NB4 (cell line): ENCODE data around the gene KIAA1328.

Experiments
- MYC ChIP-seq: IDR thresholded peaks from 2 replicates; pipeline ENCODE4 v1.6.1; 2011; ENCODE audit warnings: low read depth, low read length
- POLR2A ChIP-seq: IDR thresholded peaks from 2 replicates; pipeline ENCODE4 v1.6.1; 2011; ENCODE audit warnings: mild to moderate bottlenecking; ENCODE audit not compliant: insufficient read length; ENCODE audit errors: extremely low read depth
- TF ChIP-seq, protein P1 (sequence below): IDR thresholded peaks from one replicate; pipeline ENCODE4 v1.5.1; 2012; ENCODE audit warnings: low read depth, low read length
- TF ChIP-seq, protein P2 (sequence below): IDR thresholded peaks from 2 replicates; pipeline ENCODE4 v1.6.1; 2011; ENCODE audit warnings: low read depth, low read length

DNA sequence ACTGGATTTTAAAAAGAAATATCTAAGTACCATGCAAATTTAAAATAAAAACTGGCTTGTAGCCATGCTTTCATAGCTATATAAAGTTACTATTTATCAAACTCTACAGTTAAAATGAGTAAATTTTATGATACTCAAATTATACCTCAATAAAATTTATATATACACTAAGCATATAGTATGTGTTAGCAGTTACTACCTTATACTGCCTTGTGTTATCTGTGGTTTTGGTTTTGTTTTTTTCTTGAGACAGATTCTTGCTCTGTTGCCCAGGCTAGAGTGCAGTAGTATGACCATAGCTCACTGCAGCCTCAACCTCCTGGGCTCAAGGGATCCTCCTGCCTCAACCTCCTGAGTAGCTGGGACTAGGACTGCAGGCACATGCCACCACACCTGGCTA, 342.1 kb downstream of the KIAA1328 start:
- TF ChIP-seq, protein P1, sequence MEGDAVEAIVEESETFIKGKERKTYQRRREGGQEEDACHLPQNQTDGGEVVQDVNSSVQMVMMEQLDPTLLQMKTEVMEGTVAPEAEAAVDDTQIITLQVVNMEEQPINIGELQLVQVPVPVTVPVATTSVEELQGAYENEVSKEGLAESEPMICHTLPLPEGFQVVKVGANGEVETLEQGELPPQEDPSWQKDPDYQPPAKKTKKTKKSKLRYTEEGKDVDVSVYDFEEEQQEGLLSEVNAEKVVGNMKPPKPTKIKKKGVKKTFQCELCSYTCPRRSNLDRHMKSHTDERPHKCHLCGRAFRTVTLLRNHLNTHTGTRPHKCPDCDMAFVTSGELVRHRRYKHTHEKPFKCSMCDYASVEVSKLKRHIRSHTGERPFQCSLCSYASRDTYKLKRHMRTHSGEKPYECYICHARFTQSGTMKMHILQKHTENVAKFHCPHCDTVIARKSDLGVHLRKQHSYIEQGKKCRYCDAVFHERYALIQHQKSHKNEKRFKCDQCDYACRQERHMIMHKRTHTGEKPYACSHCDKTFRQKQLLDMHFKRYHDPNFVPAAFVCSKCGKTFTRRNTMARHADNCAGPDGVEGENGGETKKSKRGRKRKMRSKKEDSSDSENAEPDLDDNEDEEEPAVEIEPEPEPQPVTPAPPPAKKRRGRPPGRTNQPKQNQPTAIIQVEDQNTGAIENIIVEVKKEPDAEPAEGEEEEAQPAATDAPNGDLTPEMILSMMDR = no peak
- TF ChIP-seq POLR2A = no peak
- TF ChIP-seq, protein P2, sequence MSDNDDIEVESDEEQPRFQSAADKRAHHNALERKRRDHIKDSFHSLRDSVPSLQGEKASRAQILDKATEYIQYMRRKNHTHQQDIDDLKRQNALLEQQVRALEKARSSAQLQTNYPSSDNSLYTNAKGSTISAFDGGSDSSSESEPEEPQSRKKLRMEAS = no peak
- TF ChIP-seq MYC = no peak
